ENCODE results near the gene RAI1.

The RAI1 gene

GRCh38 chr17:17703140-17703919, 22.1 kb downstream of the RAI1 start:
- Mint-ChIP-seq H3K27me3 (ENCODE audit: low read depth) (peaks cover 4% of the 10 kb centered on the region), H3K4me3 (peak overlapping the region; percentile 15 to 57 (median 21)), H3K4me1 (peaks cover 57% of the 10 kb centered on the region), H3K27ac (peak overlapping the region; percentile 14 to 76 (median 66)), H3K9me3 (no peaks in the 10 kb centered on the region), H3K36me3 (ENCODE audit: low read depth) (peaks cover 3% of the 10 kb centered on the region)
- TF ChIP-seq CTCF (IDR thresholded peaks at IDR 0.05; ENCODE audit: unreplicated experiment in 3 of 3) = no peak

- no peak overlapping the region for H3K27ac Mint-ChIP-seq
- no peaks in the 10 kb centered on the region for H3K9me3 Mint-ChIP-seq
- no peak for TF ChIP-seq CTCF (IDR thresholded peaks at IDR 0.05; ENCODE audit: unreplicated experiment in 3 of 3)
- H3K27me3 Mint-ChIP-seq (ENCODE audit: low read depth) = peaks cover 4% of the 10 kb centered on the region
- peaks cover 3% of the 10 kb centered on the region for H3K36me3 Mint-ChIP-seq (ENCODE audit: low read depth)
- H3K4me1 Mint-ChIP-seq = peaks cover 46% of the 10 kb centered on the region
- no peak overlapping the region for H3K4me3 Mint-ChIP-seq
Measured at GRCh38 chr17:17704931-17705330, 23.7 kb downstream of the RAI1 start.

GRCh38 chr17:17706140-17707060, 25.1 kb downstream of the RAI1 start:
- Mint-ChIP-seq H3K4me1 (peaks cover 46% of the 10 kb centered on the region), H3K27me3 (ENCODE audit: low read depth) (peaks cover 3% of the 10 kb centered on the region), H3K4me3 (no peak overlapping the region), H3K27ac (peak overlapping the region in 1 of 3 experiments; percentile 31), H3K9me3 (no peaks in the 10 kb centered on the region), H3K36me3 (ENCODE audit: low read depth) (peaks cover 3% of the 10 kb centered on the region)
- TF ChIP-seq CTCF (IDR thresholded peaks at IDR 0.05; ENCODE audit: unreplicated experiment in 3 of 3) = no peak

- Mint-ChIP-seq H3K36me3 (ENCODE audit: low read depth) (peaks cover 3% of the 10 kb centered on the region), H3K27me3 (ENCODE audit: low read depth) (no peaks in the 10 kb centered on the region), H3K9me3 (no peaks in the 10 kb centered on the region), H3K27ac (peak overlapping the region in 1 of 3 experiments; percentile 59), H3K4me3 (no peak overlapping the region), H3K4me1 (peaks cover 41% of the 10 kb centered on the region)
- no peak for TF ChIP-seq CTCF (IDR thresholded peaks at IDR 0.05; ENCODE audit: unreplicated experiment in 3 of 3)
Measured at GRCh38 chr17:17708295-17708694, 27.0 kb downstream of the RAI1 start.

GRCh38 chr17:17708816-17709215, 27.6 kb downstream of the RAI1 start:
- peak overlapping the region in 1 of 3 experiments; percentile 55 for H3K27ac Mint-ChIP-seq
- TF ChIP-seq CTCF (IDR thresholded peaks at IDR 0.05; ENCODE audit: unreplicated experiment in 3 of 3) = no peak

More at GRCh38 chr17:17708816-17709215, 27.6 kb downstream of the RAI1 start:
- H3K4me1 Mint-ChIP-seq = peaks cover 38% of the 10 kb centered on the region
- H3K4me3 Mint-ChIP-seq = no peak overlapping the region
- H3K9me3 Mint-ChIP-seq = no peaks in the 10 kb centered on the region
- H3K27me3 Mint-ChIP-seq (ENCODE audit: low read depth) = no peaks in the 10 kb centered on the region
- H3K36me3 Mint-ChIP-seq (ENCODE audit: low read depth) = peaks cover 3% of the 10 kb centered on the region

Measured in nephron (organoid).